GM19395 (cell line): ENCODE results near the gene C1orf122.
"Not testable (repeated sequence)": the region's sequence is repeated elsewhere in the genome, so short reads cannot be mapped to it uniquely, and the experiment has no call there.

Experiments
- ATAC-seq: cut with Tn5 transposase; IDR thresholded peaks from one replicate; pipeline ENCODE4 v1.9.1; 2021; ENCODE audit warnings: mild to moderate bottlenecking, moderate library complexity; ENCODE audit not compliant: unreplicated experiment

C1orf122 gene

DNA sequence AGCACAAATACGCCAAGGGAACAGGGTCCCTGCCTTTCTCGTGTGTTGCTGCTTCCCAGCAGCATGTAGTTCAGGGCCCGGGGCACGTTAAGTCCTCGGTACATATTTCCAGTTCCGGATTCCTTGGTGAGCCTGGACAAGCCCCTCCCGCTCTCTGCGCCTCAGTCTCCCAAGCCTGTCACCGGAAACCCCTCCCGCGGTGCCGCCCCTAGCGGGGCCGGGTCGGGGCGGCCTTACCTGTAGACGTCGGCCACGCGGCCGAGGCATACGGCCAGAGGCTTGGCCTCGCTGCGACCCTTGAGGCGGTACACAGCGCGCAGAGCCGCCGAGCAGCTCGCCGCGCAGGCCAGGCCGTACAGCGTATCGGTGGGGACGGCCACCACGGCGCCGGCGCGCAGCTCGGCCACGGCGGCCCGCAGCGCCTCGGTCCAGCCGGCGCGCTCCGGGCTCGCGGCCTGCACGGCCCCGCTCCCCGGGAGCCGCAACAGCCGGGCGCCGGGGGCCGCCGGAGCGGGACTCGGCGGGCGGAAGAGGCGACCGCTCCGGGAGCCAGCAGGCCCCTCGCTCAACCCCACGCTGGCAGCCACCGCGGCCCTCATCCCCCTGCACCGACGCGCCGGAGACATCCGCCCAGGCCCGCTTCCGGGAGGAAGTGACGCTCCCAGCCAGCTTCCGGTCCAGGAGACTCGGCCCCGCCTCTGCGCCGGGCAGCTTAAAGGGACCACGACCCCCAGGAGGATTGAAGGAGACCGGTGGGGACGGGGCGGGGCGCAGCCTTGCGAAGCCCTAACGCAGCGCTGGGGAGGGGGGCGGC lies at the start of gene C1orf122, which contains the start of gene YRDC:
TSS of gene C1orf122 (plus strand) at position 236 of the 814 bp plus-strand sequence. CDS start 615 bp downstream, outside the sequence.
TSS of gene YRDC (minus strand) at position 654 of the 814 bp plus-strand sequence. CDS start at position 626, 28 bp downstream.
- ATAC-seq = peak; percentile 83

DNA sequence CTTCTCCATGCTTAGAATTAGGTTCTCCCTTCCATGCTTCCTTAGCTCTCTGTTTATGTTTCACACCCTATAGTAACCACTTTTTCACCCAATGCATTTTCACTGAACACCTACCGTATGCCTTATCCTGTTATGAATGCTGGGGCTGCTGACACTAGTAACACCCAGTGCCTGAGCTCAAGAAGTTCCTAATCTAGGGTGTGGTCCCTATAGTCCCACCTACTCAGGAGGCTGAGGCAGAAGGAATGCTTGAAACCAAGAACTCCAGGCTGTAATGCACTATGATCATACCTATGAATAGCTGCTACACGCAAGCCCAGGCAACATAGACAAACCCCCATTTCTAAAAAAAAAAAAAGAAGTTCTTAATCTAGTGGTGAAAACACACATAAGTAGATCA lies 48.1 kb upstream of the C1orf122 start:
- no peak for ATAC-seq

DNA sequence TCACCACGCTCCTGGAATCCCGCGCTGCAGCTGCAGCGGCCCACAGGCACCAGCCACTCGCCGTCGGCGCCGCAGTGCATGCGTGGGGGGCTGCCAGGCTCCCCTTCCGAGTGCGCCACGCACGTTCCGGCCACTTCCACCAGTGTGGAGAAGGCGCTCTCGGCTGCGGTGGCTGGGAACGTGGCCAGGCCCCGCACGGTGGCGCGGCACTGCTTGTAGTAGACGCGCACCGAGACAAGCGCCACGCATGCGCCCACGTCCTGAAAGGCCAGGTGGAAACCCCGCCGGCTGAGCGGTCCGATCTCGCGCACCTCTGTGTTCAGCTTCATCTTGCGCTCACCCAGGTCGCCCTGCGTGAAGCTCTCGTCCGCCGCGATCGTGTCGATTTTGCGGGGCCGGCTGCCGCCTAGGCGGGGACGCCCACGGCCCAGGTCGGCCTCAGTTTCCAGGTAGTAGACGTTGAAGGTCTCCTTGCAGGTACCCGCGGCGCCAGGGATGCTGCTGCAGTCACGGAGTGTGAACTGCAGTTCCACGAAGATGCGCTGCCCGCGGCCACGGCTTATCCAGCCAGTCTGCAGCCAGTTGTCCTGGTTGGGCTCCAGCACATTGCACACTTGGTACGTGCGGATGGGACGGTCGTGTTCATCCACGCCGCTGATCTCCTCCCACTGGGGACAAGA lies 46.0 kb upstream of the C1orf122 start:
- ATAC-seq = no peak

DNA sequence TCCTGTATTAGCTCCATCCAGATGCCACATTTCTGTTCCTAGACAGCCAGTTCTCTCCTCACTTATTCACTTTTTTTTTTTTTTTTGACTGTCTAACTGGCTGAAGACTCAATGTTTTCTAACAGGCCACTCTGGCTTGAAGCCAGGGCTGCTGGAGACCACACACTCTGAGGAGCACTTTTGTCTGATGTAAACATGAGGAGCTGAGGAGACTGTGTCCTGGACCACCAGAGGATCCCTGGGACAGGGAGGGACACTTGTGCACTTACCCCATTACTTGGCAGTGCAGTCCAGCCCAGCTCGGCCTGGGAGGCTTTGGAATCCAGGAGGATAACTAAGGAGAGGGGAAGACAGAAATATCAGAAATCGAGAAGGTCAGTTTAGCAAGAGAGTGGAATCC lies 45.1 kb upstream of the C1orf122 start:
- no peak for ATAC-seq

DNA sequence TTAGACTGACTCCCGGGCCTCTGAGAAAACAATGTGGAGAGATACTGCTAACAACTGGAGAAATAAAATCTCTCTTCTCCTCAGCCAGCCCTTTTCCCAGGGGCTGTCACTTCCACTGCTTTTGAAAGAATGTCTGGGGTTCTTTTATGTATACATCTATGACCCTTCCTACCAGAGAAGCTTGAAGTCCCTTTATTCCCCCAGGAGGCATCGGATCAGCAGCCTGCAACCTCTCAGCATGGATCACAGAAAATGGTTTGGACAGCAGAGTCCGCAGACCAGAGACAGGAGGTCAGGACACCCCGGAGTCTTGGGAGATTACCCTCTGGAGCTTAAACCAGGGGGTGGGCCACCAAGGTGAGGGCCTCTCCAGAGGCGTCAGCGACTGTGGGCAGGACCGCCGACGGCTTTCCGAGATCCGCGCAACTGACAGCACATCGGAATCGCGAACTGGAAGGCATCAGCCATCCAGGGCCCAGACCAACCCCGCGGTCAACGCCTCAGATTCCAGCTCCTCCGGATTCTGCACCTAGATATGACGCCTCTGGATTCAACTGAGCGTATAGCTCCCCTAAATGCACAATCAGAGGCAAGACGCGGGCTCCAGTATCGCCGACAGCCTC lies 43.7 kb upstream of the C1orf122 start:
- ATAC-seq = no peak

DNA sequence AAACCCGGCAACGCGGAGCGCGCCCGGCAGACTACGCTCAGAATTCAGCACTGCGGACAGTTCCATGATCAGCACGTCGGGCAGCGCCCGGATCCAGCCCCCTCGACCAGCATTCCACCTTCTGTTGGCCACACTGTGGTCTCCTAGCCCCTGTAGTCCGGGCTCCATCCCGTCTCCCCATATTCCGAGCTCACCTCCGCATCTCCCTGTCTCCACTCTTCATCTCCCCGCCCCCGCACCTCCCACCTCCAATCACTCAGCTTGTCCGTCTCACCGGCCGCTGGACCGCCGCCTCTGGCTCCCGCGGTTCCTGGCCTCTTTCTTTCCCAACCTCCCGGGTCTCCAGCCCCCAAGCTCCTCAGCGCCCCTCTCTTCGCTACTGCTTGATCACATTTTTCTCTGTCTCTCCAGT lies 43.2 kb upstream of the C1orf122 start:
- no peak for ATAC-seq

DNA sequence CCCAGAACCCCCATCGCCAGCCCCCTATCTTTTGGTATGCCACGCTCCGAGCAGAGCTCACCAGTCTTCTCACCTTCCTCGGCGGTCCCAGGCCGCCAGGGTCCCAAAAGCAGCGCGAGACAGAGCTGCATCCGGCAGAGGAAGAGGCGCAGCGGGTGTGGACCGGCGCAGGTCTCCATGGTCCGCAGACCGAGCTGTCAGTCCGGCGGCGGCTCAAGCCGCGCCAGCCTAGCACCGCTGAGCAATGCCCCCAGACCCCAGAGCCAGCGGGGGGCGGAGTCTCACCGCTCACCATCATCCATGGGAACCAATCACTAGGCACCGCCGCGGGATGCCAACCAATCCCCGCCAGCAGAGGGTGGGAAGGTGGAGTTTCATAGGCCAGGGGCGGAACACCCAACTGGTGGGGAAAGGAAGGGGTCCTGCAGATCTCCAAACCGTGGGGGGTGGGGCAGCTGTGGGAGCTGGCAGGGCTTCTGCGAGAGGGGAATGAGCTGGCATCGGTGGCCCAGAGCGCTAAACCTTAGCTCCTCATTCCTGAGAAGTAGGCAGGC lies 42.6 kb upstream of the C1orf122 start, which contains the start of gene EPHA10:
TSS of gene EPHA10 (minus strand) at position 233 of the 554 bp plus-strand sequence. CDS start at position 179, 54 bp downstream.
- ATAC-seq = no peak

DNA sequence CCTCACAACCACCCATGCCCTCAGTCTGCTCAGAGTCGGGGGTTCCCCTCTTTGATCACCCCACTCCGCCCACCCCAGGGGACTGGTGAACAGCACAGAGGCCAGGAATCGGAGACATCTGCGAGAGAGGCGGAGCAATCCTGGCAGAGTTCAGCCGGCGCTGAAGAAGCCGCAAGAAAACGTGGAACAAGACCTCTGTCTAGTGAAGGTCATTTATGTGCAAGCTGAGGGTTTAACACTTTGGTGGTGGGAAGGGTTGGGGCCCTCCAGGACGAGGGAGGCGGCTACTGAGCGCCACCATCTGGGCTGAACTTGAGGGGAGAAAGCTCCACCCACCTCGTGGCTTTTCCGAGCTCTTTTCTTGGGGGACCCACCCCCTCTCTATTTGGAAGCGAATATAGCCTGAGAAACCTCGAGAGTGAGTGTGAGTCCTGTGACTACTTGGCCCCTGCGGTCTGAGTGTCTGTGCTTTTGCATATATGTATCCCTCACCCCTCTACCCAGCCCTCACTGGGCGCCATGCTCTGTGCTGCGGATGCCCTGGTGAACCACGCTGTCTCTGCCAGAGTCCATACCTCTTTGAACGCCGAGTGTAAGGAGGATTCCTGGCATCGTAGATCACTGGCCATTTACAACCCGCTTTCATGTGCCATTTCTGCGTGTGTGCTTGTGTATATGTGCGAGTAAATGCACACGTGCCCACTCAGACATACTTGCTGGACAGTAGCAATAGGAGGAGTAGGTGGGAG lies 41.5 kb upstream of the C1orf122 start:
- ATAC-seq = no peak

DNA sequence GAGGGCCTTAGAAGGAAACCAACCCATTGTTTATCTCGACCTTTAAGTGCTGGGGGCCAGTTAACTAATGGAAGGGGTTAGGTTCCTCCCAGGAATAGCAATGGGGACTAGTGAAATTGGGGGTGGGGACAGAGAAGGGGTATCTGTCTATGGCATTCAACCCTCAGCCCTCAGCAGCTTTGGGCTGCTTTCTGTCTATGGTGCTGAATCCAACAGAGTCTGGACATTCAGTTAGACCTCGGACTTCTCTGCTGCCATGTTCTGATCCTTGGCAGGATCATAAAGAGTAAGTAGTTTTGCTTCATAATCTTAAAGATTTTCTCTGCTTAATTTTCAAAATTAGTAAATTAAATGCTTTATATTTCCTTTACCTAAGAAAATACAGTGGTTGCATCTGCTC lies 40.1 kb upstream of the C1orf122 start:
- no peak for ATAC-seq

DNA sequence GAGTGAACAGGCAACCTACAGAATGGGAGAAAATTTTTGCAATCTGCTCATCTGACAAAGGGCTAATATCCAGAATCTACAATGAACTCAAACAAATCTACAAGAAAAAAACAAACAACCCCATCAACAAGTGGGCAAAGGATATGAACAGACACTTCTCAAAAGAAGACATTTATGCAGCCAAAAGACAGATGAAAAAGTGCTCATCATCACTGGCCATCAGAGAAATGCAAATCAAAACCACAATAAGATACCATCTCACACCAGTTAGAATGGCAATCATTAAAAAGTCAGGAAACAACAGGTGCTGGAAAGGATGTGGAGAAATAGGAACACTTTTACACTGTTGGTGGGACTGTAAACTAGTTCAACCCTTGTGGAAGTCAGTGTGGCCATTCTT lies 36.1 kb upstream of the C1orf122 start:
- not testable (repeated sequence) for ATAC-seq

DNA sequence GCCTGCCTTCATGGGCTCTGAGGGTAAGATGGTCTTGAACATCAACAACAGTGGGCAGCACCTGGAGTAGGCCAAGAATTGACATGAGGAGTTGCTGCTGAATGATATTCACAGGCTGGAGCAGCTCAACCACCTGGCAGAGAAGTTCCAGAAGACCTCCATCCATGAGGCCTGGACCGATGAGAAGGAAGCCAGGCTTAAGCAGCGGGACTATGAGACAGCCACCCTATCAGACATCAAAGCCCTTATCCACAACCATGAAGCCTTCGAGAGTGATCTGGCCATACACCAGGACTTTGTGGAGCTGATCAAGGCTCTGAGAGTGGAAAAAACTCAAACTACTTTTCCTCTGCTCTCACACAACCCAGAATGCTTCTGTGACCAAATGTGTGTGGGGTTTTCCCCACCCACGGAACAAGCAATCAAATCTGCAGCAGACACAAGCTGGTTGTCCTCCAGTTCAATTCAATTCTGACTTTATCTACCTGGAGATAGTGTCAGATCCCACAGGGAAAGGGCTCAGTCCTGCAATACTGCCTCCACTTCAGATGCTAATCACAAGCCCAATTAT lies 30.6 kb upstream of the C1orf122 start:
- ATAC-seq = no peak

DNA sequence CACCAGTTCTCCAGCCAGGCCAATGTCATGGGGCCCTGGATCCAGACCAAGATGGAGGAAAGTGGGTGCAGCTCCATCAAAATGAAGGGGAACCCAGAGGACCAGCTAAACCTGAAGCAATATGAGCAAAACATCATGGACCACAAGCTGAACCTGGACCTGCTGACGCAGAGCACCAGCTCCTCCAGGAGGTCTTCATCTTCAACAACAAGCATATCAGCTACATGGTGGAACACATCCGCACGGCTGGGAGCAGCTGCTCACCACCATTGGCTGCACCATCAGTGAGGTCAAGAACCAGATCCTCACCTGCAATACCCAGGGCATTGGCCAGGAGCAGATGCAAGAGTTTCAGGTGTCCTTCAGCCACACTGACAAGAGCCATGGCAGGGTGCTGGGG lies 28.9 kb upstream of the C1orf122 start:
- no peak for ATAC-seq

DNA sequence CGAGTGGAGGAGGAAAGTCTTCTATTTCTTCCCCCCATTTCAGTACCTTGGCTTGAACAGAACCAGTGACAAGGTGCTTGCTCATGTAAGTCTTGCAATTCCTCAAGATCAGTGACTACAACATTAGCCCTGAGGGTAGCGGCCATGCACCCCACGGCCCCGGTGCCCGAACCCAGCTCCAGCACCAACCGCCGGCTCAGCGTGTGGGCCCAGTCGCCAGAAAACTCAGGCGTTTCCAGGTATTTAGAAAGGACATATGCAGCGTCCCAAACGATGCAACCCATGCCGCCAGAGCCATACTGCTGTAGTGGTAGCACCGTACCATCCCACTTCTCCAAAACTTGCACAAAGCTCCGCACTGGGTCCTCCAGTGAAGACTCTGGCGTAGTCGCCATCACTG lies 25.1 kb upstream of the C1orf122 start:
- no peak for ATAC-seq

DNA sequence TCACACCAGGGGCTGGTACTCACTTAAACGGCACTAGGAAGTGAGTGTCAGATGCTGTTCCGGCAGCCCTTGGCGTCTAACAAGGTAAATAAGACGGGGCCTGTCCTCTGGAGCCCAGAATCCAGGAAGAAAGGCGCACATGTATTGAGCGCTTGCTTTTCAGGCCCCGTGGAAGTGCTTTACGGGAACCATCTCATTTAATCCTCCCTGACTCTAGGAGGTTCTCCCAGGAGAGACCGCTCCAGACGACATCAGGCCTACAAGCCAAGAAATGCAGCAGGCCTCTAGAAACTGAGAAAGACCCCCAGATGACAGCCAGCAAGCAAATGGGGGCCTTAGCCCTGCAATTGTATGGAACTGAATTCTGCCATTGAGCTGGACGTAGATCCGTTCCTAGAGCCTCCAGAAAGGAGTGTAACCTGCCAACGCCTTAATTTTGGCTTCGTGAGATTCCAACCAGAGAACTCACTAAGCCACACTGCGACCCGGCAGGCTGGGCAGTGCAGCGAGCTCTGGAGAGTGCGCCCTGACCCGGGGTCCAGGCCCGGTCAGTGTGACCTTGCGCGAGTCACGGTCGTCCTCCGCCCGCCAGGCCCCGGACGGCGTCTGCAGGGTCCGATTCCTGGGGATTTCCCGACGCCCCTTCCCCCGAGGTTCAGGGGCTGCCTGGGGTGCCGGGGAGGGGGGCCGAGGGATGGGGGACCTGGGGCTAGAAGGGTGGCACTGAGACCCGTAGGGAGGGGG lies 14.5 kb upstream of the C1orf122 start:
- ATAC-seq = no peak

DNA sequence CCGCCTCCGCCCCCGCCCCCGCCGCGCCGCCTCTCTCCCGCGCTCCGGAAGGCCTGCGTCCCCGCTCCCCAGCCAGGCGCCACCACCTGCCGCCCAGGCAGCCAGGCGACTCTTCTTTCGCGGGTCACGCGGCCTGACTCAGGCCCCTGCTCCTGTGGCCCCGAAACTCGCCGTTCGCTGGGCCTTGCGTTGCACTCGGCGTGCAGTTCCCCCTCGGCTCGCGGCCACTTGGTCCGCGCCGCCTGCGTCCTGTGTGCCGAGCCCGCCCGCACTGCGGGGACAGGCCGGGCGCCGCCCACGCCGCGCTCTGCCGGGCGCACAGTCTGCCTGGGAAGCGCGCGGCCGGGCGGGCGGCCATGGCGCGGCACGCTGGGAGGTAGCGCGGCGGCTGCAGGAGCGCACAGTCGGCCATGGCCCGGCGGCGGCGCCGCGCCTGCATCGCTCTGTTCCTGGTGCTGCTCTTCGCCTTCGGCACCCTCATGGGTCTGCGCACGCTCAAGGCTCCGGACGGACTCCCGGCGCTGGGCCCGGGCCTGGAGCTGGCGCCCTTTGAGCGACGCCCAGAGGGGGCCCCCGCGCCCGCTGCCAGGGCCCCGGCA lies 13.7 kb upstream of the C1orf122 start, which contains the start of gene MANEAL:
TSS of gene MANEAL (plus strand) at position 75 of the 599 bp plus-strand sequence. CDS start at position 411, 336 bp downstream.
- no peak for ATAC-seq

DNA sequence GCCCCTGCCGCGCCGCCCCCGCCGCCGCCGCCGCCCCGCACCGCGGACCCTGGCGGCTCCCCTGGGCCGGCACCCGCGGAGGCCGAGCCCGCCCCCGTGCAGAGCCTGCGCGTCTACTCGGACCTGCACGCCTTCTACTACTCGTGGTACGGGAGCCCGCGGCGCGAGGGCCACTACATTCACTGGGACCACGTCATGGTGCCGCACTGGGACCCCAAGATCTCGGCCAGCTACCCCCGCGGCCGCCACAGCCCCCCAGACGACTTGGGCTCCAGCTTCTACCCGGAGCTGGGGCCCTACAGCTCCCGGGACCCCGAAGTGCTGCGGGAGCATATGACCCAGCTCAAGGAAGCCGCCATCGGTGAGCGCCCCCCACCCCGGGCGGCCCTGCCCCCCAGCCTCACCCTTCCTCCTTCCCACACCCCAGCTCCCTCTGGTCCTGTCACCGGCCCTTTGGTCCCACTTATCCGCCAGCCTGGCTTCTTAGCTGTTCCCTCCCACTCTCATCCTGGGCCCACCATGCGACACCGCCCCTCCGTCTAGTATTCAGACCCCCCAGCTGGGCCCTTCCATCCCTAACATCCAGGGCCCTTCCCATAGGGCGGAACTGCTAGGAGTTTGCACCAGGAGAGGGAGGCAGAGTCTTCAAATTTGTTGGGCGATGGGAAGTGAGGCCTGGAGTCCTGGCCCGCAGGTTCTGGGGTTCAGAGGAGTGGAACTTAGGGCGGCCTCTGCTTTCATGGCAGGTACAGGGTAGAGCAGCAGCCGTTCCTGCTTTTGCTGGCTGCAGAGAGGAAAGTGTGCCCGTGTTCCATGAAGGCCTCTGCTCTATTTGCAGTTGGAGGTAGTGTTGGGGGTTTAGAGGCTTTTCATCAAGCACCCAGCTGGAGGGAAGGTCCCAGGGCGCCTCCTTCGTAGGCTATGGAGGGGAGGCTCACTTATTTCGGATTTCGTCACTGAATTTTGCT lies 12.9 kb upstream of the C1orf122 start:
- ATAC-seq = no peak

DNA sequence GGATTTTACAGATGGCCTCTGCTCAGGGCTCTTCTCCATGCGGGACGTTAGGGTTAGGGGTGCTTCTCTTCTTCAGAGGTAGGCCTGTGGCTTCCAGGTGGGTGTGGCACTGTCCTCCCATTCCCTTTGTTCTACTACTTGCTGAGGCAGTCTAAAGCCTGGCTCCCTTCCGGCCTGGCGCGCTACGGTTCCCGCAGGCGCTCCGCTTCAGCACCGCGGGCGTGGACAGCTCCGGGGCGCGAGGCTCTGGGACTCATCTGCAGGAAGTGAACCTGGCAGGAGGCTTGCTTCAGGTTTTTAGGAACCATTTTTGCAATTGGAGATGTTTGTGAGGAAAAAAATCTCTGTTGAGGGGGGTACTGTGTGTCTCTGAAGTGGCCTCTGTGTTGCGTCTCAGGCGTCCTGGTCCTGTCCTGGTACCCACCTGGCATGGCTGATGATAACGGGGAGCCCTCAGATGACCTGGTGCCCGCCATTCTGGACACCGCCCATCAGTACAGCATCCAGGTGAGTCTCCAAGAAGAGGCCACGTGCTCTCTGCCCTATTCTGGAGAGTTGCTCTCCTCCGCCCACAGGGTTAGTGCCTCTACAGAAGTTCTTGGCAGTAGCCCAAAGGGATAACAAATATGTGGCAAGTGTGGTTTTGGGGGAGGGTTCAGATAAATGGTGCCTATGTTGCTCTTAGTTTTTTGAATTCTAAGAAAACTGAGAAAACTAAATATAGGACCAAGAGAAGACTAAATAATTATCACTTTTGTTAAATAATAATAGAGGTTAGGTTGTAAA lies 12.1 kb upstream of the C1orf122 start:
- no peak for ATAC-seq
